ENCODE results near the gene CRISP2.

- TF ChIP-seq POLR2AphosphoS5 (IDR thresholded peaks at IDR 0.05; ENCODE audit: low read depth, low read length), result no peak
- TF ChIP-seq POLR2A (IDR thresholded peaks at IDR 0.05; ENCODE audit: low read depth, low read length), result no peak
- TF ChIP-seq TAF1 (IDR thresholded peaks at IDR 0.05; ENCODE audit: borderline replicate concordance, low read depth, low read length), result no peak
These were observed 62.1 kb downstream of the CRISP2 start for GRCh38 chr6:49651239-49651638.
